Psoas muscle (tissue), 8 donors: ENCODE data around the gene BTNL8. TPM values are rescaled to one million over a fixed set of nuclear protein-coding genes. Genes with fewer than 3 reads are reported as not detected.

Experiments used
- ATAC-seq, 4 donors: fragments of 200-7000 bp; cut with Tn5 transposase; one replicate each; pipeline ENCODE4 v1.9.1; 2020; ENCODE audit warnings: moderate library complexity in 3 of 4, mild to moderate bottlenecking in 2 of 4
- DNase-seq, 2 donors: peaks; one replicate each; pipeline ENCODE4 v3.0.0-alpha.2; 2020
- H3K27ac ChIP-seq: fragments of 200-600 bp; one replicate; pipeline ENCODE4 v1.8.0; 2022
- H3K27me3 ChIP-seq, 3 donors: fragments of 200-600 bp in 1 of 3; one replicate each; pipeline versions ENCODE4 v1.6.1 to v1.8.0; 2013 to 2022; ENCODE audit warnings: low read length in 2 of 3, mild to moderate bottlenecking in 2 of 3, moderate library complexity in 1 of 3; ENCODE audit not compliant: insufficient read depth in 3 of 3
- H3K36me3 ChIP-seq, 2 donors: fragments of 200-600 bp in 1 of 2; one replicate each; pipeline versions ENCODE4 v1.6.1 to v1.8.0; 2013 to 2022; ENCODE audit warnings: low read depth in 1 of 2, mild to moderate bottlenecking in 1 of 2, moderate library complexity in 1 of 2; ENCODE audit not compliant: insufficient read depth in 1 of 2
- H3K4me1 ChIP-seq: fragments of 200-600 bp; one replicate; pipeline ENCODE4 v1.8.0; 2022
- H3K4me3 ChIP-seq: fragments of 200-600 bp; one replicate; pipeline ENCODE4 v1.8.0; 2022; ENCODE audit warnings: mild to moderate bottlenecking
- H3K9me3 ChIP-seq: fragments of 200-600 bp; one replicate; pipeline ENCODE4 v1.8.0; 2022
- CTCF ChIP-seq: fragments of 200-600 bp; IDR thresholded peaks from one replicate; pipeline ENCODE4 v1.8.0; 2022; ENCODE audit warnings: antibody characterized with exemption
- WGBS, 3 donors: extraction: QIAGEN DNeasy Blood & Tissue Kit; methylation state at CpG; one replicate each; pipeline versions ENCODE4 v1.1.6 to v1.1.7; 2013; 5-methylcytosine and 5-hydroxymethylcytosine counted together
- intact Hi-C, 2 donors: fragments of 100-400 bp; cut with DNase I; formaldehyde crosslinking; loops; one replicate each; pipeline versions ENCODE4 v1.11.0 to v1.14.2; 2022
- polyA plus RNA-seq, 3 donors: library from polyadenylated mRNA; stranded (reverse); fragments of 200-250 nt; gene quantifications; one replicate each; pipeline ENCODE4 v1.2.3, GENCODE V29; 2013
- total RNA-seq, 4 donors: library from RNA; stranded (reverse); fragmentation: NEBNext Ultra II Directional in 2 of 4; extraction: Animal tissue kit (Norgen Biotek cat#: 25700) in 2 of 4; gene quantifications; one replicate each; pipeline versions ENCODE4 v1.2.1 to v1.2.4, GENCODE V29; 2021 to 2023
- donor health status: healthy with polysubstance abuse.
- donor health status: DM: no; HTN: no; CAD: no; lungs with moderate emphysema.
- donor health status: Bipolar disorder and iron deficiency.
- donor health status: healthy.
- donor health status: DM: yes; HTN: yes; CAD: no.
- donor health status: DM: no; HTN: no; CAD: no.
- donor health status: DM: no; HTN: no; CAD: no.
- donor health status: DM: yes; HTN: yes; CAD: no.

BTNL8 gene
- total and polyA plus RNA-seq, 7 donors = 0.09 to 0.46 (median 0.19) TPM; not detected in 2

GRCh38 chr5:180908998-180909731 is 10.2 kb downstream of the BTNL8 start:
- intact Hi-C loops = no loop called here
- H3K36me3 ChIP-seq = no peaks in the 10 kb centered on the region
- no peak for ATAC-seq
- TF ChIP-seq CTCF = no peak
- no peaks in the 10 kb centered on the region for H3K4me1 ChIP-seq
- H3K27ac ChIP-seq = no peak overlapping the region
- H3K27me3 ChIP-seq = no peaks in the 10 kb centered on the region
- no peaks in the 10 kb centered on the region for H3K9me3 ChIP-seq
- DNase-seq = no peak
- 72 to 76% (median 75%) methylated on average over 9 of the region's 9 CpGs for WGBS, 3 donors
- H3K4me3 ChIP-seq = no peak overlapping the region

GRCh38 chr5:180909782-180910181 is 10.8 kb downstream of the BTNL8 start:
- H3K27ac ChIP-seq = no peak overlapping the region
- H3K36me3 ChIP-seq = no peaks in the 10 kb centered on the region
- no peak for DNase-seq
- ATAC-seq = no peak
- H3K27me3 ChIP-seq = no peaks in the 10 kb centered on the region
- WGBS, 3 donors = 64 to 67% (median 65%) methylated on average over 5 of the region's 5 CpGs
- H3K9me3 ChIP-seq = no peaks in the 10 kb centered on the region
- no peak overlapping the region for H3K4me3 ChIP-seq
- intact Hi-C loops = no loop called here
- H3K4me1 ChIP-seq = no peaks in the 10 kb centered on the region
- TF ChIP-seq CTCF = no peak

GRCh38 chr5:180910182-180910581 is 11.2 kb downstream of the BTNL8 start:
- no peaks in the 10 kb centered on the region for H3K27me3 ChIP-seq
- no peak overlapping the region for H3K27ac ChIP-seq
- TF ChIP-seq CTCF = no peak
- H3K4me1 ChIP-seq = no peaks in the 10 kb centered on the region
- 61 to 78% (median 66%) methylated on average over 2 of the region's 2 CpGs for WGBS, 3 donors
- intact Hi-C loops = no loop called here
- ATAC-seq (no peak), DNase-seq (no peak)
- H3K36me3 ChIP-seq = no peaks in the 10 kb centered on the region
- H3K9me3 ChIP-seq = no peaks in the 10 kb centered on the region
- H3K4me3 ChIP-seq = no peak overlapping the region

GRCh38 chr5:180910735-180911134 is 11.8 kb downstream of the BTNL8 start:
- DNase-seq = no peak
- TF ChIP-seq CTCF = no peak
- Histone ChIP-seq H3K4me3 (no peak overlapping the region), H3K27ac (no peak overlapping the region), H3K36me3 (no peaks in the 10 kb centered on the region), H3K4me1 (no peaks in the 10 kb centered on the region), H3K27me3 (no peaks in the 10 kb centered on the region), H3K9me3 (no peaks in the 10 kb centered on the region)
- no peak for ATAC-seq
- intact Hi-C loops = no loop called here
- 75 to 81% (median 76%) methylated on average over 5 of the region's 5 CpGs for WGBS, 3 donors

GRCh38 chr5:180914646-180915045 is 15.7 kb downstream of the BTNL8 start:
- ATAC-seq (no peak), DNase-seq (no peak)
- 89 to 91% (median 89%) methylated on average over 2 of the region's 2 CpGs for WGBS, 3 donors
- intact Hi-C loops = no loop called here
- TF ChIP-seq CTCF = no peak
- Histone ChIP-seq H3K27me3 (no peaks in the 10 kb centered on the region), H3K27ac (no peak overlapping the region), H3K4me1 (no peaks in the 10 kb centered on the region), H3K4me3 (no peak overlapping the region), H3K9me3 (no peaks in the 10 kb centered on the region), H3K36me3 (no peaks in the 10 kb centered on the region)
